WTC11 (cell line): ENCODE measurements around the gene MEP1A.

ENCODE experiments used
- CREM ChIP-seq: sonication (generic); formaldehyde crosslinking; IDR thresholded peaks from 2 replicates; pipeline ENCODE4 v1.8.1; 2022; ENCODE audit warnings: mild to moderate bottlenecking, missing genetic modification reagents, moderate library complexity
- ESRRA ChIP-seq: sonication (generic); formaldehyde crosslinking; IDR thresholded peaks from 2 replicates; pipeline ENCODE4 v1.8.1; 2022; ENCODE audit warnings: mild to moderate bottlenecking, missing genetic modification reagents, borderline replicate concordance
- TF ChIP-seq, protein P1 (sequence below): sonication (generic); formaldehyde crosslinking; IDR thresholded peaks from 2 replicates; pipeline ENCODE4 v1.8.0; 2023; ENCODE audit warnings: mild to moderate bottlenecking, missing genetic modification reagents

DNA sequence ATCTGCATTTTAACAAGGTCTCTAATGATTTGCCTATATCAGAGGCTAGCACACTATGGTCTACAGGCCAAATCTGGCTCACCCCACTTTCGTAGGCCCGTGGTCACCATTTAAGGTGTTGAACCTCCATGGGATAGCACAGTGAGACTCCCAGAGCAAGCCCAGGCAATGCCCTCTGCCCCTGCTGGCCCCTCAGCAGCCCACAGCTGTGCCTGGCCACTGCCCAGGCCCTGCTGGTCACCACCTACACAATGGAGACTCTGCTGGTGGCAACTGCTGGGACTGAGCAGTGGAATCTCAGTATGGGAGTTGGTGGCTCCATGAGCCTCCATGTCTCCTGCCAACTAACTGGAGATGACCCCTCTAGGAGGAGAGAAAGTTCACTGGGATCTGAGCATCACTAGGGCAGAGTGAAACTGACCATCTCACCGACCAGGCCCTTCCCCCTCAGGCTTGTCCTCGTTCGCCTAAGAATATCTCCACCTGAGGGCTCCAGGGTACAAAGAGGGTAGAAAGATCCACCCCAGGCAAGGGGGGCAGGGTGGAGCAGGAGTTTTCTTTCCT, 44.2 kb upstream of the MEP1A start:
- TF ChIP-seq, protein P1, sequence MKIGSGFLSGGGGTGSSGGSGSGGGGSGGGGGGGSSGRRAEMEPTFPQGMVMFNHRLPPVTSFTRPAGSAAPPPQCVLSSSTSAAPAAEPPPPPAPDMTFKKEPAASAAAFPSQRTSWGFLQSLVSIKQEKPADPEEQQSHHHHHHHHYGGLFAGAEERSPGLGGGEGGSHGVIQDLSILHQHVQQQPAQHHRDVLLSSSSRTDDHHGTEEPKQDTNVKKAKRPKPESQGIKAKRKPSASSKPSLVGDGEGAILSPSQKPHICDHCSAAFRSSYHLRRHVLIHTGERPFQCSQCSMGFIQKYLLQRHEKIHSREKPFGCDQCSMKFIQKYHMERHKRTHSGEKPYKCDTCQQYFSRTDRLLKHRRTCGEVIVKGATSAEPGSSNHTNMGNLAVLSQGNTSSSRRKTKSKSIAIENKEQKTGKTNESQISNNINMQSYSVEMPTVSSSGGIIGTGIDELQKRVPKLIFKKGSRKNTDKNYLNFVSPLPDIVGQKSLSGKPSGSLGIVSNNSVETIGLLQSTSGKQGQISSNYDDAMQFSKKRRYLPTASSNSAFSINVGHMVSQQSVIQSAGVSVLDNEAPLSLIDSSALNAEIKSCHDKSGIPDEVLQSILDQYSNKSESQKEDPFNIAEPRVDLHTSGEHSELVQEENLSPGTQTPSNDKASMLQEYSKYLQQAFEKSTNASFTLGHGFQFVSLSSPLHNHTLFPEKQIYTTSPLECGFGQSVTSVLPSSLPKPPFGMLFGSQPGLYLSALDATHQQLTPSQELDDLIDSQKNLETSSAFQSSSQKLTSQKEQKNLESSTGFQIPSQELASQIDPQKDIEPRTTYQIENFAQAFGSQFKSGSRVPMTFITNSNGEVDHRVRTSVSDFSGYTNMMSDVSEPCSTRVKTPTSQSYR (CRISPR knock-in tag), result no peak
- TF ChIP-seq ESRRA (CRISPR knock-in tag), result no peak
- no peak for TF ChIP-seq CREM
